Stimulated activated CD8-positive, alpha-beta memory T cell treated with anti-CD3 and anti-CD28 coated beads, Interleukin-12 subunit alpha, Interleukin-12 subunit beta, amount 100 ng/mL, for 4 hours (primary cell): ENCODE results near the gene ZNF282.
"Not testable (repeated sequence)": the region's sequence is repeated elsewhere in the genome, so short reads cannot be mapped to it uniquely, and the experiment has no call there.

Experiments
- DNase-seq: peaks from one replicate; pipeline ENCODE4 v3.0.0-alpha.2; 2020; ENCODE audit warnings: low read depth

The ZNF282 gene

DNA sequence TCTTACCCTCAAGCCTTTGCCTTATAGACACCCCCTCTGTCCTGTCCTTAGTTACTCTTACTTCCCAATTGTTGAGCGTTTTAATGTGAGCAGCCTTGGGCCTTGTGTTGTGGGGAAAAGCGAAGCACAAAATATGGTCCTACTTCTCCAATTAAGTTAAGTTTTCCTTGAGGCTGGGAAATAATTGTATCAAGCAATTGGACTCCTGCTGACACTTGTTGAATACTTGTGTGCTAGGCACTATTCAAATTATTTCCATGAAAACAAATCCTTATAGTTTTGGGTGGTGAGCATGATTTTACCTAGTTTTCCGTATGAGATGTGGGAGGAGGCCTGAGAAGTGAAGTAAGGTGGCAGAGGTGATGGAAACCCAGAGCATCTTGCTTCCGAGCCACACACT is 61.2 kb downstream of the ZNF282 start:
- no peak for DNase-seq

- DNase-seq: no peak
Measured at GRCh38 chr7:149257146-149257545, 61.8 kb downstream of the ZNF282 start.

- no peak for DNase-seq
Measured at GRCh38 chr7:149261316-149261828, 66.0 kb downstream of the ZNF282 start.

DNA sequence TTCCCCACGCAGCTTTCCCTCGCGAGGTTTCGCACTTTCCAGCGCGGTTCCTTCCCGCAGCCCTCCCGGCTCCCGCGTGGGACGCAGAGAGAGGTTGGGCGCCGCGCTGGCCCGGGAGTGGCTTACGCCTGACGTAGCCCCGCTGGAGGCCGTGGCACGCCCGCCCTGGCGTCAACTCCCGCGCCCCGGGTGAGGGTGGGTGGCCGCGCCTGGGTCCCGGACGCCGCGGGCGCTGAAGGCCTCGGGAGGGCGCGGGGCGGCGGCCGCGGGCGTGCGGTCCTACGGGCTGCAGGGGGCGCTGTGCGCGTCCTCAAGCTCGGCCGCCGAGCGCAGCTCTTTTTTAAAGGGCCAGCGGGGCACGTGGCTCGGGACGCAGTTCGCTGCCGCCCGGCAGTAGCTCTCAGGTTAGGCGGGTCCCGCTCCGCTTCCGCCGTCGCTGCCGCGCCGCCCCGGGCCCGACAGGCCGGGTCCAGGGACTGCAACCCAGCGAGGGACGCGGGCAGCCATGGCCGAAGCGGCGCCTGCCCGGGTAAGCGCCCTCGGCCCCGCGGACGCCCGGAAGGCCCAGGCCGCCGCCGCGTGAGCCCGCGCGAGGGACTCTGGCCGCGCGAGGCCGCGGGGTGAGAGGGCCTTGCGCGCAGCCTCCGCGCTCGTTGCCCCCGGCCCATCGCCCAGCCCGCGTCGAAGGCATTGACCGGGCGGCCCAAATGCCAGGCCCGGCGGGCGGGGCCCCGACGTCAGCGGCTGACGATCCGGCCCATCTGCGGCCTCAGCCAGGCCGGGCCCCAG is 66.7 kb downstream of the ZNF282 start, which contains the start of gene ZNF783:
Gene ZNF783 (plus strand): TSS at position 368 of the 789 bp plus-strand sequence. CDS start 138 bp downstream, at position 506.
- DNase-seq: peak; percentile 83

DNA sequence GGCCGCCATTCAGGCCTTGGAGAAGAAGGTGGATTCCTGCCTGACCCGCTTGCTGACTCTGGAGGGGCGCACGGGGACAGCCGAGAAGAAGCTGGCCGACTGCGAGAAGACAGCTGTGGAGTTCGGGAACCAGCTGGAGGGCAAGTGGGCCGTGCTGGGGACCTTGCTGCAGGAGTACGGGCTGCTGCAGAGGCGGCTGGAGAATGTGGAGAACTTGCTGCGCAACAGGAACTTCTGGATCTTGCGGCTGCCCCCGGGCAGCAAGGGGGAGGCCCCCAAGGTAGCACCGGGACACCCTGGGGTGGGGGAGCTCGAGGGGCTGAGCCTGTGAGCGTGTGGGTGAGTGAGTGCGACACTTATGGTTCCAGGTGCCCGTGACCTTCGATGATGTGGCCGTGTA is 71.1 kb downstream of the ZNF282 start:
- no peak for DNase-seq

GRCh38 chr7:149267733-149268132 is 72.4 kb downstream of the ZNF282 start:
- DNase-seq: no peak

GRCh38 chr7:149274424-149274823 is 79.1 kb downstream of the ZNF282 start:
- not testable (repeated sequence) for DNase-seq
